GM10266 (cell line): Measurements from ENCODE around the gene WDR1.

Experiments used
- DNase-seq: peaks from one replicate; pipeline ENCODE4 v3.0.0; 2012; ENCODE audit errors: extremely low spot score
- TF ChIP-seq, protein P1 (sequence below): IDR thresholded peaks from 2 replicates; pipeline ENCODE4 v1.5.1; 2012; ENCODE audit warnings: mild to moderate bottlenecking, low read depth; ENCODE audit not compliant: control insufficient read depth, insufficient read depth; ENCODE audit errors: missing control alignments

Gene WDR1

DNA sequence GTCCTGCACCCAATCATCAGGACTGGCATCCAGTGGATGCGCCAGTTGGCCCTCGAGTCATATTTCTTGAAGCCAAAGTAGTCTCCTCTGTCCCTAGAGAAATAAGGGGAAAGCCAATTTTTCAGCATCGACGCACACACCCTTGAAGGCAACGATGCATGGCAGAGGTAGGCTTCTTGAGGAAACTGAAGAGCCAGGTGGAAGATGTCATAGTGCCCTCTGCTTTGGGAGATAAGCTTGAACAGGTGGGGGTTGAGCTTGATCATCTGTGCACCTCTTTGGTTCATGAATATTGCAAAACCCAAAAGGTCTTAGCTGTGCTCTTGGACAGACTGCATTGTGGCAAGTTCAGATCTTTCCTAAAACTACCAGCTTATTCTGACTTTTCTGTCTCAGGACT, 34.6 kb upstream of the WDR1 start:
- TF ChIP-seq, protein P1, sequence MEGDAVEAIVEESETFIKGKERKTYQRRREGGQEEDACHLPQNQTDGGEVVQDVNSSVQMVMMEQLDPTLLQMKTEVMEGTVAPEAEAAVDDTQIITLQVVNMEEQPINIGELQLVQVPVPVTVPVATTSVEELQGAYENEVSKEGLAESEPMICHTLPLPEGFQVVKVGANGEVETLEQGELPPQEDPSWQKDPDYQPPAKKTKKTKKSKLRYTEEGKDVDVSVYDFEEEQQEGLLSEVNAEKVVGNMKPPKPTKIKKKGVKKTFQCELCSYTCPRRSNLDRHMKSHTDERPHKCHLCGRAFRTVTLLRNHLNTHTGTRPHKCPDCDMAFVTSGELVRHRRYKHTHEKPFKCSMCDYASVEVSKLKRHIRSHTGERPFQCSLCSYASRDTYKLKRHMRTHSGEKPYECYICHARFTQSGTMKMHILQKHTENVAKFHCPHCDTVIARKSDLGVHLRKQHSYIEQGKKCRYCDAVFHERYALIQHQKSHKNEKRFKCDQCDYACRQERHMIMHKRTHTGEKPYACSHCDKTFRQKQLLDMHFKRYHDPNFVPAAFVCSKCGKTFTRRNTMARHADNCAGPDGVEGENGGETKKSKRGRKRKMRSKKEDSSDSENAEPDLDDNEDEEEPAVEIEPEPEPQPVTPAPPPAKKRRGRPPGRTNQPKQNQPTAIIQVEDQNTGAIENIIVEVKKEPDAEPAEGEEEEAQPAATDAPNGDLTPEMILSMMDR: no peak
- no peak for DNase-seq

- no peak for DNase-seq
- TF ChIP-seq, protein P1: no peak
These were observed 28.4 kb upstream of the WDR1 start for GRCh38 chr4:10144966-10145365.

- TF ChIP-seq, protein P1: no peak
- DNase-seq: no peak
These were observed 27.9 kb upstream of the WDR1 start for GRCh38 chr4:10144479-10144878.

DNA sequence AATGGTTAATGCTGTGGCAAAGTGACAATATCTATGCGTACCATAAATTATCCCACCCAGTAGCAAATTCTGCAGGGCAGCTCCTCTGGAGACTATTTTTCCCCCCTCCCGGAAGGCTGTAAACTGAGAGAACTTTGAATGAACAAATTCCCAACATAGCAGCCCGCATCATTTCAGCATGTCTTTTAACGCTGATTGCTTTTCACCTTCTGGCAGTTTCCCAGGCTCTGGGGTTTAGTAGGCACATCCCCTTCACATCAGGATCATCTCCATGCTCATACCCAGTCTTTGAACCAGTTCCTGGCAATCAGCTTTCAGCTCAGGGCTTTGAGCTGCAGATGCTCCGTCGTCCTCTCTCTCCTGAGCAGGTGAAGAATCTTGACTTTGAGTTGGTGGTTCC, 26.6 kb upstream of the WDR1 start:
- no peak for DNase-seq
- TF ChIP-seq, protein P1: no peak

DNA sequence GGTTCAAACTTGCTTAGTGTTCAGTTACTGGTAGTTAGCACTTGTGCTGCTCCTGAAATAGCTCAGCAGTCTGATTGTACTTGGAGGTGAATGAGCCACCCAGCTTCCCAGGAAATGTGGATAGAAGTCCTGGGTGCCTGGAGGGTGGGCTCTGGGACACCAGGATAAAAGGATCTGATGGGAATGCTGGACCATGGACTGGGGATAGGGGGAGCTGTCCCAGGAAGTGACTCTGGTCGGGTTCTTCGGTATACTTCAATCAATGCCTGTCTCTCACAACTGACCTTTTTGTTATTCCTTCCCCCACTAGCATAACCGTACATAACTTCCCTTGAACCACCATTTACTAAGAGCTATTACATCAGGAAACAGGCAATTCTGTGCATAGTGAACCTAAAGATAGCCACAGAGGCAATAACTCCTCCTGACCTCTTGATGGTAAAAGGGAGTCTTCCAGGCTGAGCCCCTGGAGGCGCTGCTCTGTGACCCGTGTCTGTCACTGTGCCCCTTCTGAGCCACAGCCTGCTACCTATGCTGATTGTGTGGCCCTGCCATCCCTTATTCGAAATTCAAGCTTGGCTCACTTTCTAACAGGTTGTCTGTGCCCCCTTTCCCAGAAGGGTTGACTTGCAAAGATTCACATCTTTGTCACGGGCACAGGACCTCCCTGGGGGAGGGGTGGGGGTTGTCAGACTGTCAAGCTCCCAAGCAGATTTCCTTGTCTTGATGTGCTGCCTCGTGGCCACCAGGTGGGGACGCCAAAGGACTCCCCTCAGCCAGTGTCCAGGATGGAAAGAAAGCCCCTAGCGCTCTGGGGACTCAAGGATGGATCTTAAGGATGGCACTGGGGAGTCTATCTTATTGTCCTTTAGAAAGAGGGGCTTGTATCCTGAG, 24.5 kb upstream of the WDR1 start:
- TF ChIP-seq, protein P1: no peak
- DNase-seq: no peak

- TF ChIP-seq, protein P1: no peak
- no peak for DNase-seq
These were observed 22.9 kb upstream of the WDR1 start for GRCh38 chr4:10139518-10139917.

DNA sequence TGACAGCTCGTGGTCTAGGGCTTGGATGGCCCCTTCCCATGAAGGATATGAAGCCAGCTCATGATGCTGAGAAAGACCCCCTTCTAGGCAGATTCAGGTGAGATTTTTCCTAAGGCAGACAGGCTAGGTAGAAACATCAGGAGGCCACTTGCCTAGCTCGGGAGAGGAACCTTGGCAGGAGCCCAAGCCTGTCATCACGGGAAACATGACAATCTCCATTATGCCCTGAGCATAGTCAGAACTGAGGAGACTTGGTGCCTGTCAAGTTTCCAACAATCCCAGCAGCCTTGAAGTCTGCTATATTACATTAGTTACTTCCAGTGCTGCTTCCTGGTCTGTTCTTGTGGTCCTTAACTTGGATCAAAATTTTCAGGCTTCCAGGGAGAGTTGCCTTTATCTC, 18.7 kb upstream of the WDR1 start:
- TF ChIP-seq, protein P1: no peak
- no peak for DNase-seq
